Neuronal stem cell (in vitro differentiated cells): ENCODE results near the gene DIAPH2.

ENCODE experiments used
- DNase-seq: peaks from one replicate; pipeline ENCODE4 v3.0.0-alpha.2; 2013; ENCODE audit warnings: low spot score
- H2AFZ ChIP-seq: one replicate; pipeline ENCODE4 v1.6.1; 2013; ENCODE audit warnings: mild to moderate bottlenecking, low read length, inconsistent platforms
- H2AK5ac ChIP-seq: 2 replicates; pipeline ENCODE4 v1.6.1; 2013; ENCODE audit warnings: low read depth, mild to moderate bottlenecking, inconsistent platforms, low read length, moderate library complexity, mixed read lengths
- H2BK120ac ChIP-seq: 2 replicates; pipeline ENCODE4 v1.6.1; 2013; ENCODE audit warnings: low read depth, mild to moderate bottlenecking, inconsistent platforms, low read length, moderate library complexity, mixed read lengths
- H2BK12ac ChIP-seq: one replicate; pipeline ENCODE4 v1.6.1; 2013; ENCODE audit warnings: low read length, inconsistent platforms
- H2BK15ac ChIP-seq: 2 replicates; pipeline ENCODE4 v1.6.1; 2013; ENCODE audit warnings: mild to moderate bottlenecking, low read length, inconsistent platforms, mixed read lengths
- H2BK5ac ChIP-seq: one replicate; pipeline ENCODE4 v1.6.1; 2013; ENCODE audit warnings: inconsistent platforms, mild to moderate bottlenecking, low read length, moderate library complexity
- H3K14ac ChIP-seq: one replicate; pipeline ENCODE4 v1.6.1; 2013; ENCODE audit warnings: low read length, inconsistent platforms
- H3K18ac ChIP-seq: 2 replicates; pipeline ENCODE4 v1.6.1; 2013; ENCODE audit warnings: low read length, inconsistent platforms
- H3K23ac ChIP-seq: 2 replicates; pipeline ENCODE4 v1.6.1; 2013; ENCODE audit warnings: low read depth, mild to moderate bottlenecking, mixed read lengths, low read length, inconsistent platforms; ENCODE audit not compliant: poor library complexity
- H3K27ac ChIP-seq: replicated peaks from 3 replicates; pipeline ENCODE4 v1.5.1; 2013; ENCODE audit warnings: low read length, inconsistent platforms
- H3K27me3 ChIP-seq, 3 experiments: 2 replicates each; pipeline ENCODE4 v1.6.1; 2013; ENCODE audit warnings: low read length in 3 of 3, mild to moderate bottlenecking in 2 of 3, inconsistent platforms in 1 of 3, low read depth in 1 of 3, mixed read lengths in 1 of 3, moderate library complexity in 1 of 3; ENCODE audit not compliant: control insufficient read depth in 3 of 3, insufficient read depth in 3 of 3
- H3K36me3 ChIP-seq, 2 donors: replicated peaks in 1 of 2; 2 replicates each; pipeline ENCODE4 v1.6.1; 2013; ENCODE audit warnings: low read length in 2 of 2; ENCODE audit not compliant: control insufficient read depth in 2 of 2, insufficient read depth in 2 of 2
- H3K4ac ChIP-seq: 2 replicates; pipeline ENCODE4 v1.6.1; 2013; ENCODE audit warnings: inconsistent platforms, mild to moderate bottlenecking, low read length, moderate library complexity
- H3K4me1 ChIP-seq, 2 donors: 1 replicate in 1 of 2; 2 replicates in 1 of 2; pipeline ENCODE4 v1.6.1; 2013; ENCODE audit warnings: low read length in 2 of 2, low read depth in 1 of 2; ENCODE audit not compliant: control insufficient read depth in 2 of 2, insufficient read depth in 1 of 2
- H3K4me2 ChIP-seq: one replicate; pipeline ENCODE4 v1.6.1; 2013; ENCODE audit warnings: mild to moderate bottlenecking, low read length, inconsistent platforms; ENCODE audit not compliant: insufficient read depth, poor library complexity, severe bottlenecking
- H3K4me3 ChIP-seq, 2 donors: 2 replicates each; pipeline ENCODE4 v1.5.1; 2013; ENCODE audit warnings: low read length in 2 of 2, mild to moderate bottlenecking in 2 of 2, inconsistent platforms in 1 of 2, moderate library complexity in 1 of 2
- H3K79me1 ChIP-seq: one replicate; pipeline ENCODE4 v1.6.1; 2013; ENCODE audit warnings: low read depth, mild to moderate bottlenecking, inconsistent platforms, low read length, moderate library complexity
- H3K9ac ChIP-seq: one replicate; pipeline ENCODE4 v1.6.1; 2013; ENCODE audit warnings: mild to moderate bottlenecking, low read depth, low read length, inconsistent platforms; ENCODE audit not compliant: poor library complexity
- H3K9me3 ChIP-seq, 2 donors: replicated peaks in 1 of 2; 2 replicates each; pipeline versions ENCODE3 to v1.6.1; 2013; ENCODE audit warnings: low read length in 2 of 2, mild to moderate bottlenecking in 2 of 2, inconsistent platforms in 1 of 2, low read depth in 1 of 2, mixed read lengths in 1 of 2, moderate library complexity in 1 of 2; ENCODE audit not compliant: control insufficient read depth in 2 of 2, insufficient read depth in 1 of 2
- H4K8ac ChIP-seq: one replicate; pipeline ENCODE4 v1.6.1; 2013; ENCODE audit warnings: low read depth, mild to moderate bottlenecking, inconsistent platforms, low read length, moderate library complexity
- H4K91ac ChIP-seq: one replicate; pipeline ENCODE4 v1.6.1; 2013; ENCODE audit warnings: low read length, low read depth, mild to moderate bottlenecking, inconsistent platforms; ENCODE audit not compliant: poor library complexity
- WGBS, 2 donors: extraction: QIAGEN DNeasy Blood & Tissue Kit; methylation state at CpG; one replicate each; pipeline ENCODE4 v1.1.7; 2013; ENCODE audit warnings: missing lambda C conversion rate in 2 of 2, mixed read lengths in 1 of 2; ENCODE audit not compliant: insufficient read length in 2 of 2, insufficient replicate concordance in 1 of 2; ENCODE audit errors: extremely low coverage in 2 of 2; 5-methylcytosine and 5-hydroxymethylcytosine counted together

The DIAPH2 gene

DNA sequence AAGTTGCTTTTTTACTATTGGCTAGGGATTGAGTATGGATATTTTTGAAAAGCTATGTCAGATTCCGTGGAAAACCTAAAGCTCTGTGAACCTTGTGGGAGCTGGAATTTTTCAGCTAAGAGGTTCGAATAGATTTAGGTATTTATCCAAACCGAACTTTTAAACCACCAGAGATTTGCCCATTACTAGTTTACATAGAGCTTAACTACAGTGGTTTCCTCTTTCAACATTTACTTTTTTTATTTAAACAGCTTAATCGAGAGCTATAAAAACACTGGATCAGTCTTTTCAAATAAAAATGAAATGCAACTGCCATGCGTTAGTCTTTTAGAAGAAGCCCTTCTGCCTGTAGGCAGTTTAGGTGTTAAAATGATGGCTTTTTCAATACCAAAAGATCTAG is 576.0 kb downstream of the DIAPH2 start:
- no peak overlapping the region for H3K4ac ChIP-seq
- no peak overlapping the region for H3K18ac ChIP-seq
- H3K23ac ChIP-seq, result no peak overlapping the region
- H3K4me1 ChIP-seq, result no peaks in the 10 kb centered on the region
- no CpG with 5 or more reads among the region's 5 CpGs for WGBS, 2 donors
- H2BK12ac ChIP-seq, result no peak overlapping the region
- DNase-seq, result no peak
- H2BK5ac ChIP-seq, result no peak overlapping the region
- no peaks in the 10 kb centered on the region for H3K79me1 ChIP-seq
- no peaks in the 10 kb centered on the region for H3K27me3 ChIP-seq
- H3K9ac ChIP-seq, result no peak overlapping the region
- no peak overlapping the region for H2BK120ac ChIP-seq
- no peak overlapping the region for H2BK15ac ChIP-seq
- H3K4me2 ChIP-seq, result no peak overlapping the region
- no peaks in the 10 kb centered on the region for H3K9me3 ChIP-seq
- H2AFZ ChIP-seq, result no peak overlapping the region
- no peak overlapping the region for H3K4me3 ChIP-seq
- H4K8ac ChIP-seq, result no peak overlapping the region
- H4K91ac ChIP-seq, result no peak overlapping the region
- H3K27ac ChIP-seq, result no peak overlapping the region
- H3K14ac ChIP-seq, result no peak overlapping the region
- no peaks in the 10 kb centered on the region for H3K36me3 ChIP-seq
- H2AK5ac ChIP-seq, result no peak overlapping the region

DNA sequence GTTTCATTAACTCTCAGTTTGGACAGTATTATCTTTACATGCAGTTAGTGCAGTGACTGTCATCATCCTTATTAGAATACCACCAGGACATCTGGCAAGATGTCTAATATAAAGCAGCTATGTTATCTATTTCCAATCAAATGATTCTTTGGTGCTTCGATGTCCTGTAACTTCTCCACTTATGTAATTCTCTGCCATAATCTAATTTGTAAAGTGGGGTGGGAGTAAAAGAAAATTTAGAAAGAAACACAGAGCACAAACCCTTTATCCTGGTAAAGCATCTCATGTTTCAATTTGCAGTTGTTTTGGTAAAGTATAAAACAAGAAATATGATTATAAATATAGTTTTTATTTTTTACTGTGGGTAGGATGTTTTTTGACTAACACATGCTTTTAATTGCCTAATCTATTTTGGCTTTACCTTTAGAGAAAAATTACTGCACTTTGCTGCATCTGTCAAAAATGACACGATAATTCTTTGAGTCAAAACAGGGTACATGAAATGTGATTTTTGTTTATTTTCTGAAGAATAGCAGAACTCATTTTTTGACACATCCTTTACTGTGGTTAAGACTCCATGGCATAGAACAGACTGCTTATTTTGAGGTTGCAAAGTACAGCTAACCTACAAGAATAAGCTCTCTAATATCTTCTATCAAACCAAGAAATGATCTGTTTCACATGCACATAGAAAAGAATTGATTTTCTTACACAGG is 581.9 kb downstream of the DIAPH2 start:
- Histone ChIP-seq H3K27me3 (no peaks in the 10 kb centered on the region), H2BK120ac (no peak overlapping the region), H3K9ac (no peak overlapping the region), H3K9me3 (no peaks in the 10 kb centered on the region), H3K4me2 (no peak overlapping the region), H2AFZ (no peak overlapping the region), H3K4me3 (no peak overlapping the region), H3K79me1 (no peaks in the 10 kb centered on the region), H3K4ac (no peak overlapping the region), H2BK15ac (no peak overlapping the region), H3K23ac (no peak overlapping the region), H3K18ac (no peak overlapping the region), H2BK5ac (no peak overlapping the region), H2AK5ac (no peak overlapping the region), H4K8ac (no peak overlapping the region), H2BK12ac (no peak overlapping the region), H3K14ac (no peak overlapping the region), H3K4me1 (peaks cover 0 to 7% of the 10 kb centered on the region in 2 donors), H4K91ac (no peak overlapping the region), H3K36me3 (no peaks in the 10 kb centered on the region), H3K27ac (no peak overlapping the region)
- no peak for DNase-seq
- WGBS, 2 donors, result no CpG with 5 or more reads among the region's 2 CpGs

DNA sequence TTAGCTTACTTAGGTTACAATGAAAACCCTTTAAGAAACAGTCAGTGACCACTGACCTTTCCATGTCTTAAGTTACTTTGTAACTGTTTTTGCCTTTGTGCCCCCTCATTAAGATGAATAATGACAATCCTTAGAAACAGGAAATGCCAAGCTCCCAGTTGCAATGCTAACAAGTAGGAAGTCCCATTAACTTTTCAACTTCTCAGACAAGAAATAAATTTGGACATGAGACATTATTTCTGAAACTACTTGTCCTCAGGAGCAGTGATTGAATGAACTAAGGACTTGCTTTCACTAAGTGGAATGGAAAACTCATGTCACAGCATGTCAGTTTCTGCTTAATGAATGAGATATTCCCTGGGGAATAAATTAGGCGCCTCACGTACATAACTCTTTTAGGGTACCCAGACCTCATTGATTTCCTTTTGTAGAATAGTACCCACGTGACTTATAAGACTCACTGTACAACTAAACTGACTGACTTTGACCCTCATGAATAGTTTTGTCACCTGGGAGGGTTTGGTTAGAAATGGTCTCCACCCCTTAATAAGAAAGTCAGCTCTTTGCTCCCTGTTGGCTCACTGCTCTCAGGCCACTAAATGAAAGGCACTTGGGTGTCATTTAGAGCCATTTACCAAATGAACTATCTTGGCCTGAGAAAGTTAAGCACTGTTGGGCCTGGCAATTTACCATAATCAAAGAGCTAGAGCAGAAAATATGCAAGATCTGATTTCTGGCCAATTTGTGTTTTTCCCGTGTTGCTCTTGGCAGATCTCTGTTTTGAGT is 582.9 kb downstream of the DIAPH2 start:
- Histone ChIP-seq H2BK15ac (no peak overlapping the region), H3K36me3 (no peaks in the 10 kb centered on the region), H3K79me1 (no peaks in the 10 kb centered on the region), H2BK12ac (no peak overlapping the region), H3K27me3 (no peaks in the 10 kb centered on the region), H4K8ac (no peak overlapping the region), H3K23ac (no peak overlapping the region), H3K9me3 (no peaks in the 10 kb centered on the region), H3K14ac (no peak overlapping the region), H2AK5ac (no peak overlapping the region), H2BK5ac (no peak overlapping the region), H3K4me1 (peaks cover 0 to 7% of the 10 kb centered on the region in 2 donors), H2BK120ac (no peak overlapping the region), H3K4ac (no peak overlapping the region), H4K91ac (no peak overlapping the region), H3K4me3 (no peak overlapping the region), H3K4me2 (no peak overlapping the region), H3K18ac (no peak overlapping the region), H2AFZ (no peak overlapping the region), H3K9ac (no peak overlapping the region), H3K27ac (no peak overlapping the region)
- DNase-seq, result no peak
- WGBS, 2 donors, result no CpG with 5 or more reads among the region's 4 CpGs

DNA sequence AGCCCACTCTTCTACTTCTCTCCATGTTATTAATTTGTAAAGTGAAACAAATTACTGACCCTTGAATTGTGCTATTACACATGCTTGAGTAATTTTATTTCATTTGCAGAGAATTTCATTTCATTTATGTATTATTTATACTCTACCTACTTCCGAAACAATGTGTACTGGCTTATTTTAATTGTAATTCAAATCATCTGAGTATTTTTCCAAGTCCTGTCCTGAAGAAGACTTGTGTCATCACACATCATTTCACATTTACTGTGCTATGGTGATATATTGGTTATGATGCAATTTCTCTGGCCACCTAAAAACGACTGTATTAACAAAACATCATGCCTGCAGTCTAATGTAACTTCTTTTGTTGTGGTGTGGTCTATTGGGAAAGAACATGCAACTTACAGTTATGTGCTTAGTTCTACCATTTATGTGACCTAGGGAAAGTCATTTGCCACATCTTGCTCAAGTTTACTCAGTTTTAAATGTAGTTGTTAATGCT is 583.6 kb downstream of the DIAPH2 start:
- WGBS, 2 donors, result no CpG with 5 or more reads among the region's 2 CpGs
- H3K36me3 ChIP-seq, result no peaks in the 10 kb centered on the region
- H2BK5ac ChIP-seq, result no peak overlapping the region
- no peak overlapping the region for H2BK15ac ChIP-seq
- no peaks in the 10 kb centered on the region for H3K9me3 ChIP-seq
- H3K79me1 ChIP-seq, result no peaks in the 10 kb centered on the region
- no peak overlapping the region for H3K4ac ChIP-seq
- DNase-seq, result no peak
- no peak overlapping the region for H3K23ac ChIP-seq
- peaks cover 0 to 7% of the 10 kb centered on the region in 2 donors for H3K4me1 ChIP-seq
- no peak overlapping the region for H2BK12ac ChIP-seq
- H3K4me3 ChIP-seq, result no peak overlapping the region
- H3K4me2 ChIP-seq, result no peak overlapping the region
- no peak overlapping the region for H3K27ac ChIP-seq
- no peaks in the 10 kb centered on the region for H3K27me3 ChIP-seq
- no peak overlapping the region for H4K8ac ChIP-seq
- H3K18ac ChIP-seq, result no peak overlapping the region
- H3K14ac ChIP-seq, result no peak overlapping the region
- H2AK5ac ChIP-seq, result no peak overlapping the region
- no peak overlapping the region for H4K91ac ChIP-seq
- no peak overlapping the region for H2AFZ ChIP-seq
- no peak overlapping the region for H3K9ac ChIP-seq
- no peak overlapping the region for H2BK120ac ChIP-seq
